Bronchial epithelial cell (primary cell): ENCODE measurements around the gene FOXM1. TPM values are rescaled to one million over a fixed set of nuclear protein-coding genes. Genes with fewer than 3 reads are reported as not detected.

Source experiments
- DNase-seq: peaks from one replicate; pipeline ENCODE4 v3.0.0-alpha.2; 2010; ENCODE audit warnings: low read depth
- FAIRE-seq: peaks from 2 replicates; lab custom pipeline; 2011; peaks lifted over from hg19 to GRCh38; lab: Jason Lieb, UNC
- H3K27me3 ChIP-seq: 2 replicates; pipeline ENCODE4 v1.5.1; 2011; ENCODE audit warnings: low read length; ENCODE audit not compliant: control insufficient read depth, insufficient read depth
- H3K36me3 ChIP-seq: 2 replicates; pipeline ENCODE4 v1.5.1; 2011; ENCODE audit warnings: low read length; ENCODE audit not compliant: control insufficient read depth, insufficient read depth
- H3K4me3 ChIP-seq: 2 replicates; pipeline ENCODE4 v1.5.1; 2011; ENCODE audit warnings: mild to moderate bottlenecking, low read depth, low read length, control low read depth
- CTCF ChIP-seq: IDR thresholded peaks from 2 replicates; pipeline ENCODE4 v1.5.1; 2011; ENCODE audit warnings: mild to moderate bottlenecking, moderate library complexity, low read length, control low read depth, inconsistent platforms; ENCODE audit not compliant: insufficient read depth, severe bottlenecking
- total RNA-seq: library from RNA; depleted of rRNA; stranded (reverse); fragments of >200 nt; gene quantifications from 2 replicates; pipeline ENCODE4 v1.2.1, GENCODE V29; 2014

Gene FOXM1
- total RNA-seq, 1 donor from 2014 or later: 0.79 TPM

- Histone ChIP-seq H3K27me3 (peaks cover 1% of the 10 kb centered on the region), H3K36me3 (peaks cover 2% of the 10 kb centered on the region), H3K4me3 (no peak overlapping the region)
- no peak for TF ChIP-seq CTCF
- DNase-seq: no peak
- no peak for FAIRE-seq
Observed at GRCh38 chr12:2833810-2834209, 43.2 kb downstream of the FOXM1 start.

GRCh38 chr12:2833327-2833726 lies 43.6 kb downstream of the FOXM1 start:
- peaks cover 1% of the 10 kb centered on the region for H3K27me3 ChIP-seq
- H3K4me3 ChIP-seq: no peak overlapping the region
- H3K36me3 ChIP-seq: peaks cover 2% of the 10 kb centered on the region
- peak; percentile 60 for DNase-seq
- TF ChIP-seq CTCF: no peak
- no peak for FAIRE-seq

- no peak for TF ChIP-seq CTCF
- Histone ChIP-seq H3K27me3 (peaks cover 1% of the 10 kb centered on the region), H3K36me3 (peaks cover 3% of the 10 kb centered on the region), H3K4me3 (no peak overlapping the region)
- no peak for FAIRE-seq
- DNase-seq: no peak
Observed at GRCh38 chr12:2832550-2833127, 44.3 kb downstream of the FOXM1 start.

- DNase-seq: no peak
- FAIRE-seq: no peak
- Histone ChIP-seq H3K27me3 (no peaks in the 10 kb centered on the region), H3K4me3 (no peak overlapping the region), H3K36me3 (peaks cover 16% of the 10 kb centered on the region)
- no peak for TF ChIP-seq CTCF
Observed at GRCh38 chr12:2829275-2829674, 47.7 kb downstream of the FOXM1 start.

GRCh38 chr12:2826721-2827515 lies 50.1 kb downstream of the FOXM1 start:
- FAIRE-seq: no peak
- no peak for TF ChIP-seq CTCF
- no peak for DNase-seq
- peaks cover 26% of the 10 kb centered on the region for H3K36me3 ChIP-seq
- no peak overlapping the region for H3K4me3 ChIP-seq
- no peaks in the 10 kb centered on the region for H3K27me3 ChIP-seq
